ENCODE results near the gene MEGF6.

MEGF6 gene

GRCh38 chr1:3468236-3469103 is 142.8 kb downstream of the MEGF6 start:
- no peak for DNase-seq (ENCODE audit: low spot score)

- DNase-seq (ENCODE audit: low spot score) = no peak
Measured at GRCh38 chr1:3467096-3468036, 143.9 kb downstream of the MEGF6 start.

GRCh38 chr1:3466366-3467075 is 144.8 kb downstream of the MEGF6 start:
- no peak for DNase-seq (ENCODE audit: low spot score)

GRCh38 chr1:3465935-3466321 is 145.4 kb downstream of the MEGF6 start:
- no peak for DNase-seq (ENCODE audit: low spot score)

- DNase-seq (ENCODE audit: low spot score) = no peak
Measured at GRCh38 chr1:3465091-3465934, 146.0 kb downstream of the MEGF6 start.

GRCh38 chr1:3464649-3465025 is 146.7 kb downstream of the MEGF6 start:
- DNase-seq (ENCODE audit: low spot score) = no peak

GRCh38 chr1:3463891-3464648 is 147.2 kb downstream of the MEGF6 start:
- DNase-seq (ENCODE audit: low spot score) = no peak

- no peak for DNase-seq (ENCODE audit: low spot score)
Measured at GRCh38 chr1:3463408-3463863, 147.9 kb downstream of the MEGF6 start.

GRCh38 chr1:3463013-3463385 is 148.3 kb downstream of the MEGF6 start:
- no peak for DNase-seq (ENCODE audit: low spot score)

GRCh38 chr1:3462356-3463012 is 148.8 kb downstream of the MEGF6 start:
- DNase-seq (ENCODE audit: low spot score) = no peak

- DNase-seq (ENCODE audit: low spot score) = no peak
Measured at GRCh38 chr1:3461934-3462275, 149.4 kb downstream of the MEGF6 start.

- no peak for DNase-seq (ENCODE audit: low spot score)
Measured at GRCh38 chr1:3461238-3461933, 149.9 kb downstream of the MEGF6 start.

- no peak for DNase-seq (ENCODE audit: low spot score)
Measured at GRCh38 chr1:3460672-3461131, 150.6 kb downstream of the MEGF6 start.

GRCh38 chr1:3459940-3460671 is 151.2 kb downstream of the MEGF6 start:
- DNase-seq (ENCODE audit: low spot score) = peak; percentile 60

GRCh38 chr1:3459051-3459908 is 152.0 kb downstream of the MEGF6 start:
- no peak for DNase-seq (ENCODE audit: low spot score)

- no peak for DNase-seq (ENCODE audit: low spot score)
Measured at GRCh38 chr1:3457910-3458883, 153.1 kb downstream of the MEGF6 start.
